SKM-1 (cell line): Measurements from ENCODE around the gene TBATA.
"Not testable (repeated sequence)": the region's sequence is repeated elsewhere in the genome, so short reads cannot be mapped to it uniquely, and the experiment has no call there.

Experiments used
- DNase-seq: peaks from one replicate; lab custom pipeline; 2025; ENCODE audit not compliant: unreplicated experiment; lab: John Stamatoyannopoulos, UW

The TBATA gene

DNA sequence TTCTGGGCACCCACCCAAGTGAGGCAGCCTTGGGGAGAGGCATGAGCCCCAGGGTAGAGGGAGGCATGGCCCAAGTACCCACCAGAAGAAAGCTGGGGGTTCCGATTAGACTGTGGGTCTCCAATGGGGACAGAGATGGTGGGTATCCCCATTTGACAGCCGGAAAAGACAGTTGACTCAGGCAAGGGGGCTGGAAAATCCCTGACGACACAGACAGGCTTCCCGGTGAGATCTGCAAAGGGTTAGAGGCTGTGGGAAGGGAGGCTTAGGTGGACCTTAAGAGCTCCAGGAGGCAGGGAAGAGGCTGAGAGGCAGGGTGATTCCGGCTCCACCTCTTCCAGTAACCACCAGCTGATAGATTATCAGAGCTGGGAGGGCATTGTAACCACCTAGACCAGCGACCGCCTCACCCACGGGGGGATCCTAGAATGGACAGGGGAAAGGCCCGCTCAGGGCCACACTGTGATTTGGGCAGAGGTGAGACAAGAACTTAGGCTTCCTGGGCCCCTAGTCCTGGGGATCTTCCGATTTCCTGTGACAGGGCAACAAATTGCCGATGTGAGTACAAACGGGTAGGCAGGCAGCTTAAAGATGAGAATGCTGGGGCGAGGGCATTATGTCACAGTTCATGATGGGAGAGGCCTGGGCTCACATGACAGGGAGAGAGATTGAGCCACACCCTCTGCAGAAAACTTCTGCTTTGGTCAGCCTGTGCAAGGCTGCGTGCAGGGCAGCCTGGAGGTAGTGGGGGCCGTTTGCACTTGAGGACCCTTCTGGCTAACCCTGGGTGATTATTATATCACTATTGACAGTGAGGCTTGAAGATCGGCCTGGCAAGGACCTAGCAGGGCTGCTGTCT lies 5.4 kb downstream of the TBATA start:
- peak; percentile 12 for DNase-seq

DNA sequence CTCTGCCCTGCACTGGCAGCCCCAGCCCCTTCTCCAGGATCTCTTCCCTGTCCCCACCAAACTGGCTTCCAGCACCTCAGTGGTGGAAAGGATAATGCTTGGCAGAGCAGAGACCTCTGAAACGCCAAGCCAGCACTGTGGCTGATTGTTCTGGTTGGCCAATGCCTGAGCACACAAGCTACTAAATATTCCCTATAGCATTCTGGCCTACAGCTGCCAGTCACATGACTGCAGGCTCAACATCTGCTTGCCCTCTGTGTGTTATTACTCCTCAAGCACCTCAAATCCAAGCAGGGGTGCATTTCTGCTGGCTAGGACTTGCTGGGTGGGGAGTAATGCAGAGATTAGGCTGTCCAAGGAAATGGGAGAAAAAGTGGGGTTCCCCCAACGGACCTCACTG lies 6.1 kb downstream of the TBATA start:
- DNase-seq = no peak

- no peak for DNase-seq
These were observed 6.8 kb downstream of the TBATA start for GRCh38 chr10:70778267-70778924.

DNA sequence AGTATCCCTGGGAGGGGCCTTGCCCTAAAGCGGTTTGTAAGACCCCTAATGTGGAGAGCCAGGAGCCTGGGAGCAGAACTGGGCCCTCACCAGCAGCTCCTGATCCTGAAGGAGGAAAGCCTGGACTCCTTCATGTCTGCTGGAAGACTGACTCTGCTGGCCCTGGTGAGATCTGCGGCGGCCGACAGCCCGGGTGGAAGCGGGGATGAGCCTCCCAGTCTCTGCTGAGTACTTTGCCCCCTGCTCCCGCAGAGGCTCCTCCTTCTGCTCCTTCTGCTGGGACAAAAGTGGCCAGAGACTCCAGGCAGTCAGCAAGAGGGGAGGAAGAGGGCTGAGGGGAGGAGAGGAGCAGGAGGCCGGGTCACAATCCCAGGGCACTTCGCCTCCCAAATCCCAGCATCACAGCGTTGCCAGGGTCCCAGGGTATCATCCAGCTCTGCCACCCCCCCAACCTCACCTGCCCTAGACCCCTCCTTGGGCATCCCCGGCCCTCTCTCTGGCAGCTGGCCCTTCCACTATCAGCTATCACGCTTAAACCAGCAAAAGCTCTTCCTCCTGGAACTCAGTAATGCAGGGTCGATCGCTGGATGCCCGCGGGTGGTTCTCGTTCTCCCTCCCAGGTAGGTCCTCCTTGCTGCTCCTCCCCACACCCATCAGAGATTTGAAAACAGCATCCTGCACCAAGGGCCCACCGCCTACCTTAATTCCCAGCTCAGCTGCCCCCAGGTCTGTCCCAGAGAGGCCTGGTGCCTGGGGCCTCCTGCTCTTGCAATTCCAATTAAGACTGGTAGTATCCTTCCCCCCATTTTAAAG lies 7.9 kb downstream of the TBATA start:
- no peak for DNase-seq

DNA sequence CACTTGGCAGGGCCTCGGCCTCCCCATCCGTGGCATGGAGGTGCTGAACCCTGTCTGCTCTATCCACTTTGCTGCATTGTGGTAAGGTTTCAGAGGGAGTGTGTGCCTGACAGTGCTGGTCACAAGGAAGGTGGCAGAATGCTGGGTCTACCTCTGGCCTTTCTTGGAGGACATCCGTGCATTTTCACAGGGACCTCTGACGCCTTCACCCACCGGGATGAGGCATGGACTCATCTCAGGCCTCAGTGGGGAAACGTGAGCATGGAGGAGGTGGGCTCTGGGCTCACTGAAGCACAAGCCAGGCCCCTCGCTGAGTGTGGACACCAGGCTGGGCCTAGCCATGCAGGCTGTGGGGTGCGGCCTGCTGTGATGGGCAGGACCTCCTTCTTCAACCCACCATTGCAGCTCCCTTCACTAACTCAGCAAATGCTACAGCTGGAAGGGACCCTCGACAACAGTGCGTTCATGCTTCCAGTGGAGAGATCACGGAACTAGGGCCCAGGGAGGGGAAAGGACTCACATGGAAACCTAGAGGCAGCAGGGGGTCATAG lies 8.6 kb downstream of the TBATA start:
- DNase-seq = no peak

DNA sequence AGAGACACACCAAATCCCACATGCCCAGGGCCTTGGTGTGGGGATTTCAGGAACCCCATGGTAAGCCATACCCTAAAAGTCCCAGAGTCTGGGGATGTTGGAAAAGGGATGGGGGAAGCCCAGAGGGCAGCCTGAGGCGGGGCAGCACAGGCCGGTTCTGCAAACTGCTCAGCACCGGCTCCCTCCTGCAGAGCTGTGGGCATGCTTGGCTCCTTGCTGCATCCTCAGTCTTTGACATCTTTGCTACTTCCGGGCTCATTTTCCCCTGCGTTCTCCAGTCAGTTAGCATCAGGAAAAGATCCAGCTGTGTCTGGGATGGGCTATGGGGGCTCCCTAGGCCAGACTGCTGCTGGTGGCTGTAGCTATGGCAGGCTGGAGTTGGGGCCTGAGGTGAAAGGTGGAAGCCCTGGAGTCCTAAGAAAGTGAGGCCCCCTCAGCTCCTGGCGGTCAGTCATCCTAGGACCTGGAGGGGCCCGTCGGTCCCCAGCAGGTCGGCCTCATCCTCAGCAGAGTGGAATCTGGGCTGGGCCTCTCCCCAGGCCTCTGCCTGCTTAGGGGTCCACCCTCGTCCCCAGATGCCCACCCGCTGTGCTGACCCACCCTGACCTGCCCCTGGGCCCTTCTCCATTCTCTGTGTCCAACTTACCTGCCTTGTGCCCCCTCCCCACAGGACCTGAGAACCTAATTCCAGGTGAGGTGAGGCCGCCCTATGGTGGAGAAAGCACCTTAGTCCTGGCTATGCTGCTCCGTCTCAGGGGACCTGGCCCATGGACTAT lies 9.3 kb downstream of the TBATA start:
- DNase-seq = no peak

GRCh38 chr10:70774810-70775678 lies 10.1 kb downstream of the TBATA start:
- DNase-seq = no peak

GRCh38 chr10:70773965-70774809 lies 11.0 kb downstream of the TBATA start:
- DNase-seq = no peak

GRCh38 chr10:70773461-70773860 lies 11.7 kb downstream of the TBATA start:
- DNase-seq = no peak

DNA sequence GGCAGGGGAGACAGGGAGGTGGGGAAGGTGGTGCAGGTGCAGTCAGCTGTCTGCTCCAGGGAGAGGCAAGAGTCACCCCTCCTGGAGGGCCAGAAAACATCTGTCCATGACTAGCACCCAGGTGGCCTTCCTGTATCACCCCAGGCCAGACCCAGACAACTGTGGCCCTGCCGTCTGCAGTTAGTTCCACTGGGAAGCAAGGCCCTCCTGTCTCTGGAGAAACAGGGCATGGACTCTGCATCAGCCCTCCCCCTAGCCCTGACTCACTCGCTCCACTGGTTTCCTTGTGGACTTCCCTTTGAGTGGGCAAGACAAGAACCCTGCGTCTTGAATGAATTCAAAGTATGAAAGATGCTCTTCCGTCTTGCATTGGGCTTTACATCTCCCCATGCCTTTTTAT lies 12.6 kb downstream of the TBATA start:
- DNase-seq = no peak

GRCh38 chr10:70771311-70772194 lies 13.6 kb downstream of the TBATA start:
- no peak for DNase-seq

- not testable (repeated sequence) for DNase-seq
These were observed 14.7 kb downstream of the TBATA start for GRCh38 chr10:70770516-70770915.

DNA sequence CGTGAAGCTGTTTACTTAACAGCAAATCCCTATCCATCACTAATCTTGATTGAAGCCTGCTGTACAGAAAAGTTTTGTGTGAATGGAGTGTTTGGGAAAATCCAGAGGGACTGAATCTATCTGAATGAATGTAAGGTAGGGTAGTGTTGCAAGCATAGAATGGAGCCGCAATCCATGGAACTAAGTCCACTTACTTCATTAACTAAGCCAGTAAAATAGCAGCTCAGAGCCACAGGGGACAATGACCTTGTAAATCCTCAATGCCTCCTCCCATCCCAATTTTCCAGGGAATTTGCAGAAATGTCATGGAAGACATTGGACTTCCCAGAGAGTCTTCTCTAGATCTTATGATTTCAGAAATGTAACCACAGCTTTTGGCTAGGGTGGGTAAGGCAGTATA lies 15.2 kb downstream of the TBATA start:
- no peak for DNase-seq

DNA sequence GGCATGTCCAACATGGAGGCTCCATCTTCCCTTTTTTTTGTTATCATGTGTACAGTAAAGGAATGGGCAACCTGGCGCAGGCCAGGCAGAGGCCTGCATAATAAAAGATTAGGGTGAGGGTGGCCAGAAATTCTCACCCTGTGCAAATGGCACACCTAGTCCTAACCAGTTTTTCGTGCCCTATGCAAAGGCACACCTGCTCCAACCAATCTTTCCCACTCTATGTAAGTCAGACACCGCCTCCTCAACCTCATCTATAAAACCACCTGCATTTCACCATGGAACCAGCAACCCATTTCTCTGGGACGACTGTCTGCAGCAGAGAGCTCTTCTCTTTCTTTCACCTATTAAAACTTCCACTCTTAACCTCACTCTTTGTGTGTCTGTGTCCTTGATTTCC lies 16.1 kb downstream of the TBATA start:
- no peak for DNase-seq

DNA sequence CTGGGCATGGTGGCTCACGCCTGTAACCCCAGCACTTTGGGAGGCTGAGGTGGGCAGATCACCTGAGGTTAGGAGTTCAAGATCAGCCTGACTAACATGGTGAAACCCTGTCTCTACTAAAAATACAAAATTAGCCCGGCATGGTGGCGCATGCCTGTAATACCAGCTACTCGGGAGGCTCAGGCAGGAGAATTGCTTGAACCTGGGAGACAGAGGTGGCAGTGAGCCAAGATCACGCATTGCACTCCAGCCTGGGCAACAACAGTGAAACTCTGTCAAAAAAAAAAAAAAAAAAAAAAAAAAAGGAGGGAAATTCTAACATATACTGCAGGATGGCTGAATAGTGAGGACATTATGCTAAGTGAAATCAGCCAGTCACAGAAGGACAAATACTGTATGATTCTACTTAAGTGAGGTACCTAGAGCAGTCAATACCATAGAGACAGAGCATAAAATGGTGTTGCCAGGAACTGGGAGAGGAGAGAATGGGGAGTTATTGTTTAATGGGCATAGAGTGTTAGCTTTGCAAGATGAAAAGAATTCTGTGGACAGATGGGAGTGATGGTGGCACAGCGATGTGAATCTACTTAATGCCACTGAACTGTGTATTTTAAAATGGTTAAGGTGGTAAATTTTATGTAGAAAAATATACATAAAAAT lies 17.0 kb downstream of the TBATA start:
- not testable (repeated sequence) for DNase-seq

DNA sequence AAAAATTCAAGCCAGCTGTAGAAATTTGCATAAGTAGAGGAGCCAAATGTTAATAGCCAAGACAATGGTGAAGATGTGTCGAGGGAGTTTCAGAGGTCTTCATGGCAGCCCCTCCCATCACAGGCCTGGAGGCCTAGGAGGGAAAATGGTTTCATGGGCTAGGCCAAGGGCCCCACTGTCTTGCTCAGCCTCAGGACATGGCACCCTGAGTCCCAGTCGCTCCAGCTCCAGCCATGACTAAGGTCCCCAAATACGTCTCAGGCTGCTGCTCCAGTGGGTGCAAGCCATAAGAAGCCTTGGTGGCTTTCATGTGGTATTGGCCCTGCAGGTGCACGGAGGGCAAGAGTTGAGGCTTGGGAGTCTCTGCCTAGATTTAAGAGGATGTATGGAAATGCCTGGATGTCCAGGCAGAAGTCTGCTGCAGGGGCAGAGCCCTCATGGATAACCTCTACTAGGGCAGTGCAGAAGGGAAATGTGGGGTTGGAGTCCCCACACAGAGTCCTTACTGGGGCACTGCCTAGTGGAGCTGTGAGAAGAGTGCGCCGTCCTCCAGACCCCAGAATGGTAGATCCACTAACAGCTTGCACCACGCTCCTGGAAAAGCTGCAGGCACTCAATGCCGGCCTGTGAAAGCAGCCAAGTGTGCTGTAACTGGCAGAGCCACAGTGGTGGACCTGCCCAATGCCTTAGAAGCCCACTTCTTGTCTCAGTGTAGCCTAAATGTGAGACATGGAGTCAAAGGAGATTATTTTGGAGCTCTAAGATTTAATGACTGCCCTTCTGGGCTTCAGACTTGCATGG lies 19.2 kb downstream of the TBATA start:
- DNase-seq = no peak
